HepG2 (cell line): ENCODE measurements around the gene APEX1. TPM values are rescaled to one million over a fixed set of nuclear protein-coding genes. Genes with fewer than 3 reads are reported as not detected.

Source experiments
- BRF2 ChIP-seq: sonication (generic); formaldehyde crosslinking; IDR thresholded peaks from 2 replicates; pipeline ENCODE4 v1.8.1; 2022; ENCODE audit warnings: mild to moderate bottlenecking, missing genetic modification reagents
- KAT8 ChIP-seq: IDR thresholded peaks from 2 replicates; pipeline ENCODE4 v1.6.1; 2016; ENCODE audit warnings: missing genetic modification reagents, missing compliant biosample characterization
- PHF8 ChIP-seq: sonication (generic); formaldehyde crosslinking; IDR thresholded peaks from 2 replicates; pipeline ENCODE4 v1.5.0; 2020; ENCODE audit warnings: missing genetic modification reagents
- RXRB ChIP-seq: IDR thresholded peaks from 2 replicates; pipeline ENCODE4 v1.6.1; 2016; ENCODE audit warnings: borderline replicate concordance, missing genetic modification reagents, missing compliant biosample characterization
- SALL1 ChIP-seq: sonication (generic); formaldehyde crosslinking; IDR thresholded peaks from 2 replicates; pipeline ENCODE4 v1.8.0; 2022; ENCODE audit warnings: mild to moderate bottlenecking, missing genetic modification reagents
- SAP130 ChIP-seq: IDR thresholded peaks from 2 replicates; pipeline ENCODE4 v1.6.1; 2016; ENCODE audit warnings: low read depth
- SNAI1 ChIP-seq: sonication (generic); formaldehyde crosslinking; IDR thresholded peaks from 2 replicates; pipeline ENCODE4 v1.5.0; 2020; ENCODE audit warnings: mild to moderate bottlenecking, missing genetic modification reagents, borderline replicate concordance
- TFAP4 ChIP-seq: sonication (generic); IDR thresholded peaks from 2 replicates; pipeline ENCODE4 v1.6.1; 2016; ENCODE audit warnings: low read depth, borderline replicate concordance
- ZFP41 ChIP-seq: sonication (generic); formaldehyde crosslinking; IDR thresholded peaks from 2 replicates; pipeline ENCODE4 v1.4.0; 2020; ENCODE audit warnings: mild to moderate bottlenecking, missing genetic modification reagents, borderline replicate concordance
- ZNF253 ChIP-seq: sonication (generic); formaldehyde crosslinking; IDR thresholded peaks from 2 replicates; pipeline ENCODE4 v1.8.0; 2022; ENCODE audit warnings: mild to moderate bottlenecking, missing genetic modification reagents, borderline replicate concordance
- ZNF260 ChIP-seq: sonication (generic); formaldehyde crosslinking; IDR thresholded peaks from 2 replicates; pipeline ENCODE4 v1.4.0; 2020; ENCODE audit warnings: missing genetic modification reagents, low read depth, mild to moderate bottlenecking, borderline replicate concordance
- ZNF343 ChIP-seq: sonication (generic); formaldehyde crosslinking; IDR thresholded peaks from 2 replicates; pipeline ENCODE4 v1.4.0; 2020; ENCODE audit warnings: mild to moderate bottlenecking, missing genetic modification reagents
- ZNF616 ChIP-seq: sonication (generic); formaldehyde crosslinking; IDR thresholded peaks from 2 replicates; pipeline ENCODE4 v1.5.0; 2020; ENCODE audit warnings: low read depth, mild to moderate bottlenecking, missing genetic modification reagents
- ZNF652 ChIP-seq: IDR thresholded peaks from 2 replicates; pipeline ENCODE4 v1.6.1; 2016; ENCODE audit warnings: low read depth, borderline replicate concordance
- ZNF709 ChIP-seq: sonication (generic); formaldehyde crosslinking; IDR thresholded peaks from 2 replicates; pipeline ENCODE4 v1.5.0; 2020; ENCODE audit warnings: mild to moderate bottlenecking, missing genetic modification reagents
- ZSCAN5A ChIP-seq: sonication (generic); formaldehyde crosslinking; IDR thresholded peaks from 2 replicates; pipeline ENCODE4 v1.8.0; 2022; ENCODE audit warnings: mild to moderate bottlenecking, missing genetic modification reagents, borderline replicate concordance
- polyA plus RNA-seq, 8 experiments: library from polyadenylated mRNA; depleted of rRNA in 3 of 8; stranded (reverse) in 7 of 8; unstranded in 1 of 8; fragments of >200 nt; fragmentation: Illumina TruSeq in 4 of 8; extraction: Trizol in 4 of 8; gene quantifications; 2 replicates each; pipeline versions ENCODE4 v1.2.1 to v1.2.3, GENCODE V29; 2011 to 2016; ENCODE audit warnings: low read depth in 4 of 8, missing spikeins in 1 of 8, mixed read lengths in 1 of 8; ENCODE audit not compliant: insufficient read depth in 1 of 8
- total RNA-seq, 5 experiments: library from RNA; depleted of rRNA; stranded (reverse); fragments of >200 nt; fragmentation: Illumina TruSeq; extraction: Trizol; gene quantifications; 2 replicates each; pipeline ENCODE4 v1.2.3, GENCODE V29; 2016; ENCODE audit warnings: low read depth in 1 of 5
- TF ChIP-seq, protein P1 (sequence below), 2 experiments: sonication (generic) in 1 of 2; formaldehyde crosslinking in 1 of 2; IDR thresholded peaks; 2 replicates each; pipeline versions ENCODE4 v1.4.0 to v1.6.1; 2018 to 2020; ENCODE audit warnings: missing genetic modification reagents in 2 of 2, borderline replicate concordance in 1 of 2, low read depth in 1 of 2, mild to moderate bottlenecking in 1 of 2, missing biosample characterization in 1 of 2
- TF ChIP-seq, protein P2 (sequence below): sonication (generic); formaldehyde crosslinking; IDR thresholded peaks from 2 replicates; pipeline ENCODE4 v1.5.0; 2020; ENCODE audit warnings: missing genetic modification reagents
- TF ChIP-seq, protein P3 (sequence below): sonication (generic); formaldehyde crosslinking; IDR thresholded peaks from 2 replicates; pipeline ENCODE4 v1.4.0; 2020; ENCODE audit warnings: mild to moderate bottlenecking, missing genetic modification reagents
- TF ChIP-seq, protein P4 (sequence below): IDR thresholded peaks from 2 replicates; pipeline ENCODE4 v1.6.1; 2016; ENCODE audit warnings: low read depth

Gene APEX1
- total and polyA plus RNA-seq, 2 of the 13 experiments (the other 11 are each of a cell fraction or from before 2014, with no cell fraction given): 171 to 405 TPM

GRCh38 chr14:20415782-20416206 is 39.2 kb upstream of the APEX1 start (continued):
- TF ChIP-seq, protein P1, sequence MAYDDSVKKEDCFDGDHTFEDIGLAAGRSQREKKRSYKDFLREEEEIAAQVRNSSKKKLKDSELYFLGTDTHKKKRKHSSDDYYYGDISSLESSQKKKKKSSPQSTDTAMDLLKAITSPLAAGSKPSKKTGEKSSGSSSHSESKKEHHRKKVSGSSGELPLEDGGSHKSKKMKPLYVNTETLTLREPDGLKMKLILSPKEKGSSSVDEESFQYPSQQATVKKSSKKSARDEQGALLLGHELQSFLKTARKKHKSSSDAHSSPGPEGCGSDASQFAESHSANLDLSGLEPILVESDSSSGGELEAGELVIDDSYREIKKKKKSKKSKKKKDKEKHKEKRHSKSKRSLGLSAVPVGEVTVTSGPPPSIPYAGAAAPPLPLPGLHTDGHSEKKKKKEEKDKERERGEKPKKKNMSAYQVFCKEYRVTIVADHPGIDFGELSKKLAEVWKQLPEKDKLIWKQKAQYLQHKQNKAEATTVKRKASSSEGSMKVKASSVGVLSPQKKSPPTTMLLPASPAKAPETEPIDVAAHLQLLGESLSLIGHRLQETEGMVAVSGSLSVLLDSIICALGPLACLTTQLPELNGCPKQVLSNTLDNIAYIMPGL (CRISPR knock-in tag; IDR thresholded peaks at IDR 0.05; ENCODE audit: borderline replicate concordance in 1 of 2, low read depth in 1 of 2): peak; percentile 49 to 66; a peak in 1 of 4 replicates
- TF ChIP-seq, protein P2, sequence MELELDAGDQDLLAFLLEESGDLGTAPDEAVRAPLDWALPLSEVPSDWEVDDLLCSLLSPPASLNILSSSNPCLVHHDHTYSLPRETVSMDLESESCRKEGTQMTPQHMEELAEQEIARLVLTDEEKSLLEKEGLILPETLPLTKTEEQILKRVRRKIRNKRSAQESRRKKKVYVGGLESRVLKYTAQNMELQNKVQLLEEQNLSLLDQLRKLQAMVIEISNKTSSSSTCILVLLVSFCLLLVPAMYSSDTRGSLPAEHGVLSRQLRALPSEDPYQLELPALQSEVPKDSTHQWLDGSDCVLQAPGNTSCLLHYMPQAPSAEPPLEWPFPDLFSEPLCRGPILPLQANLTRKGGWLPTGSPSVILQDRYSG (CRISPR knock-in tag): no peak
- TF ChIP-seq TFAP4 (no peak), SALL1 (no peak), ZNF652 (peak; percentile 24; the same call in 1 of the 2 replicates), ZNF343 (CRISPR knock-in tag) (no peak), ZFP41 (no peak), SAP130 (CRISPR knock-in tag) (peak; percentile 70), ZNF709 (no peak), RXRB (CRISPR knock-in tag) (peak; percentile 48), ZNF616 (no peak), BRF2 (CRISPR knock-in tag) (no peak), PHF8 (CRISPR knock-in tag) (no peak), ZNF253 (CRISPR knock-in tag) (no peak), ZSCAN5A (CRISPR knock-in tag) (0 out of 2 replicates have a peak, but pooled peaks have one; percentile 26), KAT8 (peak; percentile 39; the same call in 1 of the 2 replicates), ZNF260 (CRISPR knock-in tag) (no peak), SNAI1 (CRISPR knock-in tag) (no peak)
- TF ChIP-seq, protein P3, sequence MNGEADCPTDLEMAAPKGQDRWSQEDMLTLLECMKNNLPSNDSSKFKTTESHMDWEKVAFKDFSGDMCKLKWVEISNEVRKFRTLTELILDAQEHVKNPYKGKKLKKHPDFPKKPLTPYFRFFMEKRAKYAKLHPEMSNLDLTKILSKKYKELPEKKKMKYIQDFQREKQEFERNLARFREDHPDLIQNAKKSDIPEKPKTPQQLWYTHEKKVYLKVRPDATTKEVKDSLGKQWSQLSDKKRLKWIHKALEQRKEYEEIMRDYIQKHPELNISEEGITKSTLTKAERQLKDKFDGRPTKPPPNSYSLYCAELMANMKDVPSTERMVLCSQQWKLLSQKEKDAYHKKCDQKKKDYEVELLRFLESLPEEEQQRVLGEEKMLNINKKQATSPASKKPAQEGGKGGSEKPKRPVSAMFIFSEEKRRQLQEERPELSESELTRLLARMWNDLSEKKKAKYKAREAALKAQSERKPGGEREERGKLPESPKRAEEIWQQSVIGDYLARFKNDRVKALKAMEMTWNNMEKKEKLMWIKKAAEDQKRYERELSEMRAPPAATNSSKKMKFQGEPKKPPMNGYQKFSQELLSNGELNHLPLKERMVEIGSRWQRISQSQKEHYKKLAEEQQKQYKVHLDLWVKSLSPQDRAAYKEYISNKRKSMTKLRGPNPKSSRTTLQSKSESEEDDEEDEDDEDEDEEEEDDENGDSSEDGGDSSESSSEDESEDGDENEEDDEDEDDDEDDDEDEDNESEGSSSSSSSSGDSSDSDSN (CRISPR knock-in tag): no peak
- TF ChIP-seq, protein P4, sequence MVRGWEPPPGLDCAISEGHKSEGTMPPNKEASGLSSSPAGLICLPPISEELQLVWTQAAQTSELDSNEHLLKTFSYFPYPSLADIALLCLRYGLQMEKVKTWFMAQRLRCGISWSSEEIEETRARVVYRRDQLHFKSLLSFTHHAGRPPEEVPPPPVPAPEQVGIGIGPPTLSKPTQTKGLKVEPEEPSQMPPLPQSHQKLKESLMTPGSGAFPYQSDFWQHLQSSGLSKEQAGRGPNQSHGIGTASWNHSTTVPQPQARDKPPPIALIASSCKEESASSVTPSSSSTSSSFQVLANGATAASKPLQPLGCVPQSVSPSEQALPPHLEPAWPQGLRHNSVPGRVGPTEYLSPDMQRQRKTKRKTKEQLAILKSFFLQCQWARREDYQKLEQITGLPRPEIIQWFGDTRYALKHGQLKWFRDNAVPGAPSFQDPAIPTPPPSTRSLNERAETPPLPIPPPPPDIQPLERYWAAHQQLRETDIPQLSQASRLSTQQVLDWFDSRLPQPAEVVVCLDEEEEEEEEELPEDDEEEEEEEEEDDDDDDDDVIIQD (CRISPR knock-in tag): peak; percentile 51; the same call in 1 of the 2 replicates
